DMS79 treated with DMSO at 0.1 percent for 48 hours (cell line): ENCODE data around the gene PHYH.
"Not testable (repeated sequence)": the region's sequence is repeated elsewhere in the genome, so short reads cannot be mapped to it uniquely, and the experiment has no call there.

Source experiments
- DNase-seq: peaks from one replicate; lab custom pipeline; 2025; lab: John Stamatoyannopoulos, UW

The PHYH gene

GRCh38 chr10:13319166-13319565 is 19.3 kb upstream of the PHYH start:
- DNase-seq = no peak

GRCh38 chr10:13317474-13317873 is 17.6 kb upstream of the PHYH start:
- DNase-seq = no peak

- no peak for DNase-seq
Observed at GRCh38 chr10:13316635-13317311, 16.9 kb upstream of the PHYH start.

GRCh38 chr10:13315361-13315760 is 15.5 kb upstream of the PHYH start:
- DNase-seq = no peak

GRCh38 chr10:13311177-13311575 is 11.3 kb upstream of the PHYH start:
- no peak for DNase-seq

- no peak for DNase-seq
Observed at GRCh38 chr10:13310518-13311176, 10.8 kb upstream of the PHYH start.

- no peak for DNase-seq
Observed at GRCh38 chr10:13309792-13310191, 9.9 kb upstream of the PHYH start.

- no peak for DNase-seq
Observed at GRCh38 chr10:13308096-13308495, 8.2 kb upstream of the PHYH start.

- DNase-seq = no peak
Observed at GRCh38 chr10:13306103-13306502, 6.2 kb upstream of the PHYH start.

GRCh38 chr10:13302821-13303555 is 3.1 kb upstream of the PHYH start:
- DNase-seq = no peak

GRCh38 chr10:13298748-13299436 is 972 bp downstream of the PHYH start:
- no peak for DNase-seq

GRCh38 chr10:13296476-13296875 is 3.4 kb downstream of the PHYH start:
- no peak for DNase-seq

GRCh38 chr10:13294784-13295183 is 5.1 kb downstream of the PHYH start:
- no peak for DNase-seq

GRCh38 chr10:13291821-13292773 is 7.8 kb downstream of the PHYH start:
- no peak for DNase-seq

GRCh38 chr10:13291061-13291460 is 8.8 kb downstream of the PHYH start:
- no peak for DNase-seq

- no peak for DNase-seq
Observed at GRCh38 chr10:13284050-13284449, 15.8 kb downstream of the PHYH start.

GRCh38 chr10:13282348-13282747 is 17.5 kb downstream of the PHYH start:
- not testable (repeated sequence) for DNase-seq

- DNase-seq = no peak
Observed at GRCh38 chr10:13276749-13277365, 23.0 kb downstream of the PHYH start.

GRCh38 chr10:13276146-13276545 is 23.7 kb downstream of the PHYH start:
- DNase-seq = not testable (repeated sequence)

- DNase-seq = no peak
Observed at GRCh38 chr10:13272164-13272571, 27.7 kb downstream of the PHYH start.
